Measurements from ENCODE around the gene MRGPRF.

Gene MRGPRF, protein sequence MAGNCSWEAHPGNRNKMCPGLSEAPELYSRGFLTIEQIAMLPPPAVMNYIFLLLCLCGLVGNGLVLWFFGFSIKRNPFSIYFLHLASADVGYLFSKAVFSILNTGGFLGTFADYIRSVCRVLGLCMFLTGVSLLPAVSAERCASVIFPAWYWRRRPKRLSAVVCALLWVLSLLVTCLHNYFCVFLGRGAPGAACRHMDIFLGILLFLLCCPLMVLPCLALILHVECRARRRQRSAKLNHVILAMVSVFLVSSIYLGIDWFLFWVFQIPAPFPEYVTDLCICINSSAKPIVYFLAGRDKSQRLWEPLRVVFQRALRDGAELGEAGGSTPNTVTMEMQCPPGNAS

DNA sequence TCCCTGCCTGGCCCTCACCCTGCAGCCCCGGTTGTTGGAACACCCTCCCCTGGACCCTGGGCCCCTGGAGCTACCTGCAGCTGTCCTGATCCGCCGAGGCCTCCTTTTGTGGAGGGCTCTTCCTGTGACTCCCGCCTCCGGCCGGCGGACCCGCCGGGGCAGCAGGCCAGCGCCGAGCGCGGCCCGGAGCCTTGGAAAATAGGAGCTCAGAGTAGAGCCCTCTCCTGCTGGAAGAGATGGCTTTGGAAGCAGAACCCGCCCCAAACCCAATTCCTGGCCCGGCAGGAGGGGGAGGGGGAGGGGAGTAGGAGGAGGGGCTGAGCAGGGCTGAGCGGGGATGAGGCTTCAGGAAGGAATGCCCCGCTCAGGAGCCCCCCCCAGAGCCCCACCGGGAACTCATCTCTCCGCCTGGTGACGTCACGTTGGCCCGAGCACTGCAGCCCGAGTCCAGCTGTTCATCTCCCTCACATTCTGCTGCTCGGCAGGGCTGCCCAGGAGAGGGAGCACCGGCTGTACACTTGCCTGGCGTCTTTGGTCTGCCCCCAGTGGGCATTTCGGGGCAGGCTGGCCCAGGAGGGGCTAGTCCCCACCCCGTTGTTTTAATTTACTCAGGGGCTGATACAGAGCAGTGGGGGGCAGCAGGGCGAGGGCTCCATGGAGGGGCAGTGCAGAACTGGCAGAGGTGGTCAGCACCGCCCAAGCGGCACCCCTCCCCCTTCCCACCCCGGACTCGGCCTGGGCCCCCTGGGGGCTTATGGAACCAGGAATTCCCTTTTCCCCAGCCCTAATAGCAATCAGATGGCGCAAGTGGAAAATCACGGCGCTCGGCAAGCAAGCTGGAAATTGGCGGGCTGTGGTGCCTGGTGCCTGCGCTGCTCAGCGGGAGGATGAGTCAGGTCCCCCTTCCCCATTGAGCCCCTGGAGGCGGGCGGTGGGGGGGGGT, at the start of gene MRGPRF:
Gene MRGPRF (minus strand): TSS at position 238 of the 943 bp plus-strand sequence. CDS start 3,345 bp downstream, outside the sequence.
- peak; percentile 31 for DNase-seq

DNA sequence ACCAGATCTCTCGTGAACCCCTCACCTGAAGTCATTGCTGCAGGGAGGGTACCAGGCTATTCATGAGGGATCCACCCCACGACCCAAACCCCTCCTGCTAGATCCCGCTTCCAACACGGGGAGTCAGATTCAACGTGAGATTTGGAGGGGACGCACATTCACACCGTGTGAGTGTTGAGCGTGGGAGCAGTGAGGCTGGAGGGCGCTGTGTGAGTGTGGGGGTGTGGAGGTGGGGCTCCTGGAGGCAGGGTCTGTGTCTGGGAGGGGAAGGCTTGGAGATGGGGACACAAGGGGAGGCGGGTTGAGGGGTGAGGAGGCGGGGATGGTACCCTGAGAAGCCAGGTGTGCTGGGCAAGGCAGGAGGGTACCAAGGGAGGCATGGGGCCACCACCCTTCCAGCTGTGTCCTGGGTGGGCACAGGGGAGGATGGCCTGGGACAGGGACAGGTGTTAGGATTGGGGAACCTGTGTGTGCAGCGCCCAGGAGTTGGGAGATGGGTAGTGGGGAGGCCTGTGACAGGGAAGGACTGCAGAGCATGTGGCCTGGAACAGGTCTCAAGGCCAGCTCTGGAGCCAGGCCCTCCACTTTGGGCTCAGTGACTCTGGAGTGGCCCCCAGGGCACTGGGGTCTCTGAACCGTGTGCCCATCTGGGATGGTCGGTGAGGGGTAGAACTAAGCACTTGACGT, 49.3 kb upstream of the MRGPRF start:
- no peak for DNase-seq

DNA sequence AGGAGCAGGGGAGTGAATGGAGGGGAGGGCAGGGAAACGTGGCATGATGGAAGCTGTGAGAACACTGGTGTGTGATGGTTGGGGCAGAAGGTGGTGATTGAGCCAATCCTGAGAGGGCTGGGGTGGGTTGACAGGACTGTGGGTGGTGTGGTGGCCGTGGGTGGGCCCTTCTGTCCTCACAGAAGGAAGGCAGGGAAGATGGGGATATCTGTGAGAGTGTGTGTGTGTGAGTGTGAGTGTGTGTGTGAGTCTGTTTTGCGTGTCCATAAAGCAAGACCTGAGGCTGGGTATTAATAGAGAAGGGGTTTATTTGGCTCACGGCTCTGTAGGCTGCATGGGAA, 48.6 kb upstream of the MRGPRF start:
- DNase-seq, result no peak

DNA sequence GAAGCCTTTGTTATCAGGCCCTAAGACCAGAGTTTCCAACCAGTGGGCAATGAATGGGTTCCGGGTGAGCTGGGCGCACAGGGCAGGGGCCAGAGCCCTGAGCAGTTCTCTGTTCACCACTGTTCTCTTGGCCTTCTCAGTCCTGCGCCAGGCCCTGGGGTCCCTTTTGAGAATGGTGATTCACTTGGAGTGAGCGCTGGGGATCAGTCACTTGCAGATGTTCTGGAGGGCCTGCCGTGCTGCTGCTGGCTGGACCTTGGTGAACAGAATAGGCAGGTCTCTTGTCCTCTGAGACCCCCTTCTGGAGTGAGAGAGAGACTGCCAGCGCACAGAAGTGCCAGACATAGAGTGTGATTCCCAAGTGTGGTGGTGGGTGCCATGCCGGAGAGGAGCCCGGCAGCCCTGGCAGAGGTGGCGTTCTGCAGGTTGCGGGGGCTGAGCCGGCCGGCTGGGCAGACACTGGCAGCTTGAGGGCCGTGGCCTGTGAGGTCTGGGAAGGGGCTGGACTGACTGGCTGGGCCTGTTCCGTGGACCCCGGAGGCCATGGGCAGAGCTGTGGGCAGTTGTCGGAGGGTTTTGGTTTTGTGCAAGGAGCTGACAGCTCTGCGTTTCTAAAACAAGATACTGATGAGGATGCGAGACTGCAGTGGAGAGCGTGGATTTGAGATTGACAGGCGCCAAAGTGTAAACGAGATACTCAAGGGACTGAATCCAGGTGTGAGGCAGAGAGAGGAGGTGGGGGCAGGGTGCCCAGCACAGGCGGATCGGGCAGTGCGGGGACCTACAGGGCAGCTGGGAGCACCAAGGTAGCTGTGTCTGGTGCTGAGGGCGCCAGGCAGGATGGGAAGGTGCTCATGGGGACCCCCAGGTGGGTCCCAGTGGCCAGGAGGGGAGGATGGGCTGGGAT, 48.0 kb upstream of the MRGPRF start:
- no peak for DNase-seq

DNA sequence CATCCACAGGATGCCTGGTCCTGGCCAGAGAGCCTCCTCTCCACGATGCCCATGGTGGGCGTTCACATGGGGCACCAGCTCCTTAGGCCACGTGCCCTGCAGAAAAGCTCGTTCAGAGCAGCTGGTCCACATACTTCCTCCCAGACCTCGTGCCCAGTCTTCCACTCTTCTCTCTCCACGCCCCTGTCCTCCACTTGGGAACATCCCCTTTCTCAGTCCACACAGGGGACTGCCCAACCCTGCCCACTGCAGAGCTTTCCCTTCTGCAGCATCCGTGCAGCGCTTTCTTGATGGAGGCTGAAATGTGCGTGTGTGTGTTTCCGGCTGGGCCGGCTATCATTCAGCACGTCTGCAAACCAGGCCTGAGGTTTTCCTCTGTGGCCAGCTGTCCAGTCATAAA, 46.9 kb upstream of the MRGPRF start:
- peak; percentile 54 for DNase-seq

DNA sequence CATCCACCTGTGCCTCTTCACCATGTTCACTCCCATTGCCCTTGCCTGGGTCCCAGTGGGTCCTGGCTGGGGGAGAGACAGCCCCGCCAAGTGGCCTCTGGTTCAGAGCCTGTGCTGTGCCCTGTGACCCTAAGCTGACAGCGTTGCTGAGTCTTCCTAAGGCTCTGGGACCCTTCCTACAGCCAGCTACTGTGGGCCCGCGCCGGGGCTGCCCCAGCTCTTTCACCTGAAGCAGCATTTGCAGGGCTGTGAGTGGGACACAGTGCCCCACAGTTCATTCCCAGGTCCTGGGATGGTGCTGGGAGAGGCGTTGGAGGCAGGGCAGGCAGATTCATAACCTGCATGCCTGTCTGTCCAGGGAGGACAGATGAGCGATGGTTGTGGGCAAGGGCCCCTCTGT, 46.4 kb upstream of the MRGPRF start:
- no peak for DNase-seq

DNA sequence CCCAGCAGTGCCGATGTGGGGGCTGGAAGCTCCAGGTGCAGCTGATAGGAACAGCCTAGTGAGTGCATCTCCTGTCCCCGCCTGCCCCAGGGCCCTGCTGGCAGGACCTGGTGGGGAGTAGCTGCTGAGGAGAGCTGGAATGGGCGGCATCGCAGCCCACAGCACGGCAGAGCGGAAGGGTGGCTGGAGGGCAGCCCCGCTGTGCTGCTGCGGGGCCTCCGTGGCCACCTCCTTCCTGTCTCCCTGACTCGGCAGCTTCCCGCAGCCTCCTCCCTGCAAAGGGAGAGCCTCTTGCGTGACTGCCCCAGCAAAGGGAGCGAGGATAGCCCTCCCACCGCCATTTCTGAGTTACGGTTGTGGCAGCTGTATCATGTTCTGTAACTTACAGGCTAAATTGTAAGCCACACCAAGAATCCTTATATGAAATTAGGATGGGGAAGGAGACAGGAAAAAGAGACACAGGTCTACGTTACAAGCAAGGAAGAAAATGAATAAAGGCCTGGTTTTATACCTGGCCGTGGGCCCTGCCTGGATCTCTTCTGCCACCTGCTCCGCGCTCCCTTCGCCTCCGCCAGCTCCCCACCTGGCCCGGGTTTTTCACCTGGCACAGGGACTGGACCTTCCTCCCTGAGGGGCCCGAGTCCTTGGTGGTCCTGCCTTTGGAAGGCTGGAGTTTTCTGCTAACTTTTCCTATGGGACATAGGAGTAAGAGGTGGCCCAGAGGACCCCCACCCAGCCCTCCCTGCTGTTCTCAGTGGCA, 45.6 kb upstream of the MRGPRF start:
- DNase-seq, result no peak

DNA sequence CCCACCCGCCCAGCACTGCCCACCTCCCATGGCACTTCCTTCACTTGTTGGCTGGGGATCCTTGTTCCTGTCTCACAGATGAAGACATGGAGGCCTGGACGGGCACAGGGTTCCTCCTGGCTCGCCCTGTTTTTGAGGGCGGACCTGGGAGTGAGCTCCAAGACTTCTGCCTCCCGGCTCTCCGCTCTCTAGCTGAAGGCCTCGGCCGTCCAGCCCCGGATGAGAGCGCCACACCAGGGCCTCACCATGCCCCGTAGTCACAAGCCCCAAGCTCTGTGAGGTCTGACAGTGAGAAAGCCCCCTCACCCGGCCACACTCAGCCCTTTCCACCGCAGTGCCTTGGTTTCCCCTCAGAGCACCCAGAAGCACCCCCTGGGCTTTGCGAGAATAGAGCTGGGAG, 44.8 kb upstream of the MRGPRF start:
- no peak for DNase-seq

DNA sequence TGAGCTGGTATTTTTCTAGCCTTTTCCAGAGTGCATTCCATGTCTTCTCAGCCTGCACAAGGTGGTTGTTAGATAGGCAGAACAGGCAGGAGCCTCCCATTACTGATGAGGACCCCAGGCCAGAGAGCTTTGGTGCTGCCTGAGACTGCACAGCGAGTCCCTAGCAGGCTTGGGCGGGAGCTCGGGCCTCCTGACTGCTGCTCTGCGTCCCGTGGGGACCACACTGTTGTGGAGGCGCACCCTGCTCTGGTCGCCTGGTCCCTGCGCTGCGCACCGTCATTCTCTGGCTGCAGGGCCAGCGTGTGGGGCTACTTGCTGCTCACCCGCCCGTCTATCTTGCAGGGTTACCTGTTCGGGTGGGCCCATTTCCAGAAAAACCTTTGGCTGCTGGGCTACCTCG, 44.2 kb upstream of the MRGPRF start:
- no peak for DNase-seq

DNA sequence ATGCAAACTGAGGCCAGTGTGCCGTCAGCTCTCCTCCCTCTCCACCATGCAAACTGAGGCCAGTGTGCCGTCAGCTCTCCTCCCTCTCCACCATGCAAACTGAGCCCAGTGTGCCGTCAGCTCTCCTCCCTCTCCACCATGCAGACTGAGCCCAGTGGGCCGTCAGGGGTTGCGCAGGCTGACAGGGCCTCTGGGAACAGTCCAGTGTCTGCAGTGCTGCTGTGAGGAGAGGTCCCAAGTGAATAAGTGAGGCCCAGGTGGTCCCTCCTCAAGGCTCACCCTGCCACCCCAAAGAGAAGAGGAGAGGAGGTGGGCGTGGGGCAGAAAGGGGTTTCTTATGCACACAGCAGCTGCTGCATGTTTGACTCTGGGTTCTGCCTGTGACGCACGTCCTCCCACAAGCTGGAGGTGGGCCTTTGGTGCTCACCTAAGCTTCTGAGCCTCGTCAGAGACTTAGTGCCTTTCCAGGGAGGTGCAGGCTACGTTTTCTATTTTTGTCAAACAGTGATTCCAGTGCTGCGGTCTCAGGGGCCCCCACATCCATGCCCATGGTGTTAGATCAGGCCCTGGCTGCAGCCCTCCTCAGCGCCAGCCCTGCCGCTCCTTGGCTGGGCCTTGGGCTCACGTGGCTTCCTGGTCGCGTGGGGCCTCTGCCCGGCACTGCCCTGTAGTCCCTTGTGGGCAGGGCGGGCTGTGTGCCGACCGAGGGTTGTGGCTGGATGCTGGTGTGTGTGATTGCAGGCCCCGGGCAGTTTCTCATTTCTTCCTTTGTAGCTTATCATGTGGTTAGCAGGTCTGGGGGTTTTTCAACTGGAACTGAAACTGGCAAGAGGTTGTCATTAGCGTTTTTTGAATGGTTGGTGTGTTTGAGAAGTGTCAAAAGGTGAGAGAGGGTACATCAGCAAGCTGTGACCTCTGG, 42.8 kb upstream of the MRGPRF start:
- DNase-seq, result peak; percentile 91

DNA sequence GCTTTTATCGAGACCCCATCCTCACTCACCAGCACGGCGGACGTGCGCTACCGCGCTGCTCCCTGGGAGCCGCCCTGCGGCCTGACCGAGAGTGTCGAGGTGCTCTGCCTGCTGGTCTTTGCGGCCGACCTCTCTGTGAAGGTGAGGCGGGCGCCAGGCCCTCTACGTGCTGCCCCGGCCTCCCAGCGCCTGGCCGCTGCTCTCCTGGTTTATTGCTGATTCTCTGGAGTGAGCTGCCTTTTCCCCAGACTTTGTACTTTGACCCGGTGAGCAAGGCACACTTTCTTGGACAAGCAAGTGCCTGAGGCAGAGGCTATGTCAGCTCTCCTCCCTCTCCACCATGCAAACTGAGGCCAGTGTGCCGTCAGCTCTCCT, 42.2 kb upstream of the MRGPRF start:
- no peak for DNase-seq

DNA sequence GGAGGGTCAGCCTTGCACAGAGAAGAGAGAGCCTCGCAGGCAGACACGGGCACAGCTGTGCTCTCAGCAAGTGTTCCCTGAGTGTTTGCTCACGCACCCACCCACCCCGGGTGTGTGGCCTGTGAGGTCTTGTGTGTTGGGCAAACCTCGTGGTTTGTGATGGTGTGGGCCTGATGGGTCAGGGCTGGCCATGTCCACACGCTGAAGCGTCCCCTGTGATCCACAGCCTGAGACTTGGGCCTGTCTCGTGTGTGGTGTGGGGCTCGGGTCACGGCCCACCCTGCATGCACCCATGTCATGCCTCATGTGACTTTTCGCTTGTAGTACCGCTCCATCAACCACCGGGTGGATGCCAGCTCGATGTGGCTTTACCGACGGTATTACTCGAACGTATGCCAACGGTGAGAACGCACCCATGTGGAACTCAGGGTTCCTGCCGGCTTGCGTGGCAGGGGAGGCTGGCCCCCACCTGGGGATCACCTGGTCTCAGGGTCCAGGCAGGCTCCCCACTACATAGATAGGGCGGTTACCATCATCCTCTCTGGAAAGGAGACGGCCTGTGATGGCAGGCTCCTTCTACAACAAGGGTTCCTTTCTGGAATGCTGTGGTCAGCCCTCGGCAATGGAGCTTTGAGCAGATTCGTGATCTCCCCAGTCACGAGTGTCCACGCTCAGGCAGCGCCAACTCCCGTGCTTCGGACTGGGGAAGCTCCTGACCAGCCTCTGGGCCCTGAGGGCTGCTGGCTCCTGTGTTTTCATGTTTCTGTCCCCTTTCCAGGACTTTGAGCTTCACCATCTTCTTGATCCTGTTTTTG, 41.6 kb upstream of the MRGPRF start:
- DNase-seq, result no peak

DNA sequence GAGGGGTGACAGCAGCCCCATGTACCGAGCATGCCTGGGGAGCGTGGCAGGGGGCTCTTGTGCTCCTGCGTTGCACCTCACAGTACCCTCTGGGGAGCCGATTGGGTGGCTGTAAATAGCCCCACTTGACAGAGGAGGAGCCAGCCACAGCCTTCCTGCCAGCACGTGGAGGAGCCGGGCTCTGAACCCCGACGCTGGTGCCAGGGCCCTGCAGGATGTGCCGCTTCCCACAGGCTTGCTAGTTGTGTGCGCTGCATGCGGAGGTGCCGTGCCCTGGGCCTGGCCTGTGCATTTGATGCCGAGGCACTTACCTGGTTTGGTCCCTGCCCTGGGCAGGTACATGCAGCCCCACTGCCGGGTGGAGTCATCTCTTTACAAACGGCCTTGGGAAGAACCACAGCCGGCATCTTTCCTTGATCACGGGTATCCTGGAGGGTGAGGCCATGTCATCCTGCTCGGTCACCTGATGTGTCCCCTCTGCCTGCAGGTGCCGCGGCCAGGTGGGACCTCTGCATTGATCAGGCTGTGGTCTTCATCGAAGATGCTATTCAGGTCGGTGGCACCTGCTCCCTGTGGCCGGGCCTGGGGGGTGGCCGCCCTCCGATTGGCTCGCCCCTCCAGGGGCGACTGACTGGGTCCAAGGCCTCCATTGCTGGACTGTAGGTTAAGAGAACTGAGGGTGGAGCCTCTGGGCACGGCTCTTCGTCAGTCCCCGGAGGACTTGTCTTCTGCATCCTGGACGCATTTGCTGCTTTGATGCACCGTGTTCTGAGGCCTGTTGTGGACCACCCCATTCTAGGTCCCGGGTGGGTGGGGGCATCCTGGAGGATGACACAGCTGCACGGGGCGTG, 40.7 kb upstream of the MRGPRF start:
- no peak for DNase-seq

DNA sequence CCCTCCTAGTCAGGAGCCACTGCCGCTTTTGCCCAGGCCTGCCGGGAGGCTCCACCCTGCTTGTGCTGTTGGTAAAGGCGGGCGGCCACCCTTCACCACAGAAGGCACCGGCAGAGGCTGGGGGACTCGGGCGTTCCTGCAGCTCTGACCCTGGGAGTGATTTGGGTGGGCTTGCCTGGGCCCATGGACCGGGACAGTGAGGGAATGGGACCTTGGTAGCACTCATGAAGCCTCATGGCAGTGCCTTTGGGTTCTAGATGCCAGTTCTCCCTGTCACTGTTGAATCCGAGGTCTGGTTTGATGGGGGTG, 40.1 kb upstream of the MRGPRF start:
- no peak for DNase-seq

DNA sequence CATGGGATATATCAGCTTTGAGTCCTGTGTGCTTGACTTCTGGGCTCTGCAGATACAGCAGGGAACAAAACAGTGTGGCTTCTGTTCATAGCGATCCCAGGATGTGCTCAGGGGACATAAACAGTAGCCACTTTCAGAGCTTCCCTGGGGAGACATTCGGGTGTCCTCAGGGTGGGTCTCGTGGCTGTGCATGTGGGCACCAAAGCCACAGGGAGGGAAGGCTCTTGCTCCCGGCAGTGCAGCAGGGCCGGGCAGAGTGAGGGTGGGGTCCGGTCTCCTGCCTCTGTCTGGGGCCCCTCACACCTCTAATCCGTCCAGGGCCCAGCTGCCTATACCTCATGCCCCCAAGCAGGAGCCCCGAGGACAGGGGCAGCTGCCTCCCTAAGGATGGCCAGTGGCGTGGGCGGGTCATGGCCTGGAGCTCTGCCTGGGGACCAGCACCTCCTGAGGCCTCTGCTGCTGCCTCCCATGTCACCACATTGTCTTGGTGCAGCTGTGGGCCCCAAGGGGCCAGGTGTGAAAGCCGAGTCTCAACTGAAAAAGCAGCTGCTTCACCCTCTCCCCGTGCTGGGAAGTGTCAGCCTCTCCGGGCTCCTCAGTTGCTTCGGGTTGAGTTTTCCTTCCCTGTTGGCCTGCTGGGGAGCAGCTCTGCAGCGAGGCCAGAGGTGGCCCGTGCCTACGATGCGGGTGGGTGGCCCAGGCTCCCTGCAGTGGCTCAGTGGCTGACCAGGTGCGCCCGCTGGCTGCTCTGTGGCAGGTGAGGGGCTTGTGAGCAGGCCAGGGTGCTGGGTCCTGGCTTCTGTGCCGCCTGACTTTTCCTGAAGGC, 39.5 kb upstream of the MRGPRF start:
- DNase-seq, result no peak

DNA sequence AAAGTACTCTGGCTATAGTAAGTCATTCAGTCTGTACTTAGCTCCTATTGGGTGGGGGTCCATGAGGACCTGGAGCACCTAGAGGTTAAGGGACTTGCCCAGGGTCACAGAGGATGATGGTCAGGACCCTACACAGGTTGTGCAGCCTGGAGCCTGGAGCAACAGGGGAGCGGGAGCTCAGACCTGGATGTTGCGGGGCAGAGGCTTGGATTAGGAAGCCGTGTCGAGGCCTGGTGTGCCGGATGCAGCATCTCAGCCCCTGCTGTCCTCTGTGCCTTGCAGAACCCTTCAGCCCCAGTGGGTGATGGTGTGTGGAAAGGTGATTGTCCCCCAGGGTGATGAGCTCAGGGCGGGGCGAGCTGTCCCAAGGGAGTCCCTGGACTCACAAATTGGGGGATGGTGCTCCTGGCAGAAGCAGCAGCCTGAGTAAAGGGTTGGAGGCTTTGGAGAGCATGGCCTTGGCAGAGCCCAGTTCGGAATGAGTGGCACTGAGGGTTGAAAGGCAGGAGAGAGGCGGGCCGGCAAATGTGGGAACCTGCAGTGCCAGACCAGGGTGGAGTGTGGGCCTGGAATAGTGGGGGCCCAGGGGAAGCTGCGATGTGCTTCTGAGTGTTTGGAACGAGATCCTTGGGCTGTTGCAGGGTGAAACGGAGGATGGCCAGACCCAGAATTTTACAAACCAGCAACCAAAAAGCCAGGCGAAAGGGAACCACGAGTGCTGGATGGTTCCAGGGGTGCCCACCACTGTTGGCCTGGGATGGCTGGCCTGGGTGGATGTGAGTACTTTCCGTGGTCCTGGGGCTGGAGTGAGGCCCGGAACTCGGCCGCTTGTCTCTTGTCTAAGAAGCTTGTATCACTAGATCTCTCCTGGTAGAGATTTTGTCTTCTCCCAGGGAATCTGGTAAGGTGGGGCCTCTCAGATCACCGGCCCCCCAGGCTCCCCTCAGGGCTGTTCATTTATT, 38.6 kb upstream of the MRGPRF start:
- DNase-seq, result no peak
